KMS-11 (cell line): Measurements from ENCODE around the gene MNAT1.

Source experiments
- H2AFZ ChIP-seq: fragments of 200-600 bp; sonication (generic); 2 replicates; pipeline ENCODE4 v1.6.1; 2016; ENCODE audit warnings: antibody characterized with exemption, mixed run types, low read depth
- H3K27ac ChIP-seq: fragments of 200-600 bp; sonication (generic); 2 replicates; pipeline ENCODE4 v1.6.1; 2016; ENCODE audit warnings: mild to moderate bottlenecking, mixed run types
- H3K27me3 ChIP-seq: fragments of 200-600 bp; sonication (generic); 2 replicates; pipeline ENCODE4 v1.6.1; 2017; ENCODE audit warnings: mild to moderate bottlenecking, low read depth, mixed run types, moderate library complexity; ENCODE audit not compliant: insufficient read depth
- H3K36me3 ChIP-seq: fragments of 200-600 bp; sonication (generic); 2 replicates; pipeline ENCODE4 v1.6.1; 2017; ENCODE audit warnings: mild to moderate bottlenecking, mixed run types; ENCODE audit not compliant: insufficient read depth
- H3K4me1 ChIP-seq: fragments of 200-600 bp; sonication (generic); 2 replicates; pipeline ENCODE4 v1.6.1; 2016; ENCODE audit warnings: mild to moderate bottlenecking, low read depth, mixed run types; ENCODE audit not compliant: poor library complexity, severe bottlenecking
- H3K4me2 ChIP-seq: fragments of 200-600 bp; sonication (generic); 2 replicates; pipeline ENCODE4 v1.7.0; 2016; ENCODE audit warnings: mild to moderate bottlenecking, mixed run types
- H3K4me3 ChIP-seq: fragments of 200-600 bp; sonication (generic); IDR thresholded peaks from 2 replicates; pipeline ENCODE4 v1.6.1; 2017; ENCODE audit warnings: low read depth, low read length, mixed read lengths; ENCODE audit not compliant: insufficient read depth
- H3K79me2 ChIP-seq: fragments of 200-600 bp; sonication (generic); 2 replicates; pipeline ENCODE4 v1.6.1; 2016; ENCODE audit warnings: low read depth, mixed run types; ENCODE audit not compliant: insufficient read depth
- H3K9ac ChIP-seq: fragments of 200-600 bp; sonication (generic); 2 replicates; pipeline ENCODE4 v1.6.1; 2016; ENCODE audit warnings: mild to moderate bottlenecking, mixed run types
- H4K20me1 ChIP-seq: fragments of 200-600 bp; sonication (generic); 2 replicates; pipeline ENCODE4 v1.6.1; 2016; ENCODE audit warnings: mild to moderate bottlenecking, mixed run types; ENCODE audit not compliant: insufficient read depth
- CTCF ChIP-seq: fragments of 200-600 bp; sonication (generic); conservative IDR thresholded peaks from 2 replicates; pipeline ENCODE4 v1.6.1; 2017; ENCODE audit warnings: low read depth, mild to moderate bottlenecking, antibody characterized with exemption, low read length, moderate library complexity, mixed read lengths

The MNAT1 gene

GRCh38 chr14:60734465-60735242, at the start of gene MNAT1:
TSS of gene MNAT1 (plus strand) at chr14:60734761. CDS start at chr14:60734863, 102 bp downstream.
- no peaks in the 10 kb centered on the region for H3K36me3 ChIP-seq
- peak within 1 kb of the TSS; percentile 83 for H2AFZ ChIP-seq
- H3K4me1 ChIP-seq = peaks cover 16% of the 10 kb centered on the region
- peak within 1 kb of the TSS; percentile 83; the same call in 1 of the 2 replicates for H3K9ac ChIP-seq
- H3K27me3 ChIP-seq = no peaks in the 10 kb centered on the region
- H3K4me3 ChIP-seq = no peak within 1 kb of the TSS
- H3K4me2 ChIP-seq = peak within 1 kb of the TSS; percentile 73
- TF ChIP-seq CTCF = no peak
- H3K27ac ChIP-seq = no peak within 1 kb of the TSS; the same call in 1 of the 2 replicates
- H3K79me2 ChIP-seq = peaks cover 17% of the 10 kb centered on the region
- H4K20me1 ChIP-seq = no peaks in the 10 kb centered on the region

GRCh38 chr14:60686865-60687264, 47.7 kb upstream of the MNAT1 start:
- Histone ChIP-seq H3K4me2 (no peak overlapping the region), H4K20me1 (no peaks in the 10 kb centered on the region), H3K27ac (no peak overlapping the region), H3K79me2 (no peaks in the 10 kb centered on the region), H3K4me1 (no peaks in the 10 kb centered on the region), H3K36me3 (no peaks in the 10 kb centered on the region), H3K4me3 (no peak overlapping the region), H3K9ac (no peak overlapping the region), H3K27me3 (no peaks in the 10 kb centered on the region), H2AFZ (no peak overlapping the region)
- TF ChIP-seq CTCF = no peak

GRCh38 chr14:60691383-60692113, 43.0 kb upstream of the MNAT1 start:
- no peak overlapping the region for H2AFZ ChIP-seq
- no peaks in the 10 kb centered on the region for H3K27me3 ChIP-seq
- H4K20me1 ChIP-seq = no peaks in the 10 kb centered on the region
- no peak overlapping the region for H3K4me3 ChIP-seq
- H3K4me2 ChIP-seq = no peak overlapping the region
- H3K36me3 ChIP-seq = no peaks in the 10 kb centered on the region
- TF ChIP-seq CTCF = no peak
- no peak overlapping the region for H3K9ac ChIP-seq
- no peak overlapping the region for H3K27ac ChIP-seq
- H3K4me1 ChIP-seq = no peaks in the 10 kb centered on the region
- no peaks in the 10 kb centered on the region for H3K79me2 ChIP-seq

GRCh38 chr14:60695327-60695726, 39.2 kb upstream of the MNAT1 start:
- no peak overlapping the region for H3K4me3 ChIP-seq
- no peak overlapping the region for H3K9ac ChIP-seq
- H3K36me3 ChIP-seq = no peaks in the 10 kb centered on the region

More at GRCh38 chr14:60695327-60695726, 39.2 kb upstream of the MNAT1 start:
- H3K4me1 ChIP-seq = no peaks in the 10 kb centered on the region
- H2AFZ ChIP-seq = no peak overlapping the region
- H4K20me1 ChIP-seq = no peaks in the 10 kb centered on the region
- no peak overlapping the region for H3K4me2 ChIP-seq
- H3K79me2 ChIP-seq = no peaks in the 10 kb centered on the region
- H3K27ac ChIP-seq = no peak overlapping the region
- TF ChIP-seq CTCF = no peak
- no peaks in the 10 kb centered on the region for H3K27me3 ChIP-seq
